Measurements from ENCODE around the gene TM7SF2.

TM7SF2 gene

DNA sequence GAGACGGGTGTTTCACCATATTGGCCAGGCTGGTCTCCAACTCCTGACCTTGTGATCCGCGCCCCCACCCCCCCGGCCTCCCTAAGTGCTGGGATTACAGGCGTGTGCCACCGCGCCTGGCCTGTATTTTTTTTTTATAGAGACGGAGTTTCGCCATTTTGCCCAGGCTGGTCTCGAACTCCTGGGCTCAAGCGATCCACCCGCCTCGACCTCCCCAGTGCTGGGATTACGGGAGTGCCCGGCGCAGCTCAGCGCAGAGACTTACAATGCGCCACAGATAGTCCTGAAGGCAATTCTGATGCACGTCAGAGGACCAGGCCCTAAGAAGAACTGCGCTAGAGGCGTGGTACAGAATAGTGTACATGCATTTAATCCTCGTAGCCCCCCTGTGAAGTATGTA lies 16.2 kb upstream of the TM7SF2 start:
- DNase-seq, result no peak

DNA sequence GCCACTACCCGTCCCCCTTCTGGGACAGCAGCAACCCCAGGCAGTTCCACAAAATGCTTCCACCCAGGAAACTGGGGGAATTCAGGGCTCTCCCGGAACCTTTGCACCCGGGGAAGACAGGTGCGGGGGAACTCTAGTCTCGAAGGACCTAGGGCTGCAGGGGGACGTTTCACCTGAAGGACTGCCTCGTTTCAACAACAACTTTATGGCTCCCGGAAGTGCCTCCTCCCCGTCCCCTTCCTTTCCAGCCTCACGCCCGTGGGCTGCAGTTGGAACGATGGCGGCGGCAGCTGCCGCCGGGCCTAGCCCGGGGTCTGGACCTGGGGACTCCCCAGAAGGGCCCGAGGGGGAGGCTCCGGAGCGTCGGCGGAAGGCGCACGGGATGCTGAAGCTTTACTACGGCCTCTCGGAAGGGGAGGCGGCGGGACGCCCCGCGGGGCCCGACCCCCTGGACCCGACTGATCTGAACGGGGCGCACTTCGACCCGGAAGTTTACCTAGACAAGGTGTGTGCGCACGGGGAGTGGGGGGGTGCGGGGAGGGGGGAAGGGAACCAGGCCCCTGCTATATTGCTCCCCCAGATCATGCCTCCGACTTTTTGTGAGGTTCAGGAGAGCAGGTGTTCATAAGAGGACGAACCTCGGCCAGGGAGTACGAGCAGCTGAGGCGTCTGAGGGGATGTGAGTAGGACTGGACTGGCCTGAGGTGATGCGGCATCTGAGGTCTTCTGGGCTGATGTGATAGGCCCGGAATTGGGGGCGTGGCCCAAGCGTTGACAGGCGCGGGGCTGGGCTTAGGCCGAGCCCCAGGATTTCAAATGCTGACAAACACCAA lies 15.5 kb upstream of the TM7SF2 start, which contains the start of gene VPS51:
VPS51 (plus strand) TSS at position 241 of the 833 bp plus-strand sequence; CDS start at position 278, 37 bp downstream.
- DNase-seq, result peak; percentile 98

DNA sequence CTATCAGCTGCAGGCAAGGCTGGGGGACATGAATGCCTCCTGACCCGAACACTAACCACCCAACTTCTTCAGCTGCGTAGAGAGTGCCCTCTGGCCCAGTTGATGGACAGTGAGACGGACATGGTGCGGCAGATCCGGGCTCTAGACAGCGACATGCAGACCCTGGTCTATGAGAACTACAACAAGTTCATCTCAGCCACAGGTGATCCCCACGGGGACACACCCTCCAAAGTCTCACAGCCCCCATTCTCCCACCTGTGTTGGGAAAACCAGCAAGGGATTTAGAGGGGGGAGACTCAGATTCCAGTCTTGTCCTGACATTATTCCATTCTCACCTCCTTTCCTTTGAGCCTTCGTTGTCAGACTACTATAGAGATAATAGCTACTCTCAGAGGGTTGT lies 14.7 kb upstream of the TM7SF2 start:
- DNase-seq, result no peak

DNA sequence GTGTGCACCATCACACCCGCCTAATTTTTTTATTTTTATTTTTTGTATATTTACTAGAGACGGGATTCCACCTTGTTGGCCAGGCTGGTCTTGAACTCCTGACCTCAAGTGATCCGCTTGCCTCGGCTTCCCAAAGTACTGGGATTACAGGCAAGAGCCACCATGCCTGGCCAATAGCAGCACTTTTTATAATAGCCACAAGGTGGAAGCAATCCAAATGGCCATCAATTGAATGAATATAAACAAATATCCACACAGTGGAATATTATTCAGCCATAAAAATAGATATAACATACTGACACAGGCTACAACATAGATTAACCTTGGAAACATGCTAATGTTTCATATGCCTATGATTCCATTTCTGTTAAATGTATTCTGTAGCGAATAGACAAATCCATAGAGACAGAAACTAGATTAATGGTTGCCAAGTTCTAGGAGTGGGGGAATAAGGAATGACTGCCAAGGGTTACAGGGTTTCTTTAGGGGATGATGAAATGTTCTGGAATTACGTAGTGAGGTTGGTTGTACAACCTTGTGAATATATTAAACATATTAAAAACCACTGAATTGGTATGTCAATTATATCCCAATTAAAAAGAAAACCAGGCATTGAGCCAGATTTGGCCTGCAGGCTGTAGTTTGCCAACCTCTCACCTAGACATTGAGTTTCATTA lies 10.9 kb upstream of the TM7SF2 start:
- DNase-seq, result peak; percentile 20

DNA sequence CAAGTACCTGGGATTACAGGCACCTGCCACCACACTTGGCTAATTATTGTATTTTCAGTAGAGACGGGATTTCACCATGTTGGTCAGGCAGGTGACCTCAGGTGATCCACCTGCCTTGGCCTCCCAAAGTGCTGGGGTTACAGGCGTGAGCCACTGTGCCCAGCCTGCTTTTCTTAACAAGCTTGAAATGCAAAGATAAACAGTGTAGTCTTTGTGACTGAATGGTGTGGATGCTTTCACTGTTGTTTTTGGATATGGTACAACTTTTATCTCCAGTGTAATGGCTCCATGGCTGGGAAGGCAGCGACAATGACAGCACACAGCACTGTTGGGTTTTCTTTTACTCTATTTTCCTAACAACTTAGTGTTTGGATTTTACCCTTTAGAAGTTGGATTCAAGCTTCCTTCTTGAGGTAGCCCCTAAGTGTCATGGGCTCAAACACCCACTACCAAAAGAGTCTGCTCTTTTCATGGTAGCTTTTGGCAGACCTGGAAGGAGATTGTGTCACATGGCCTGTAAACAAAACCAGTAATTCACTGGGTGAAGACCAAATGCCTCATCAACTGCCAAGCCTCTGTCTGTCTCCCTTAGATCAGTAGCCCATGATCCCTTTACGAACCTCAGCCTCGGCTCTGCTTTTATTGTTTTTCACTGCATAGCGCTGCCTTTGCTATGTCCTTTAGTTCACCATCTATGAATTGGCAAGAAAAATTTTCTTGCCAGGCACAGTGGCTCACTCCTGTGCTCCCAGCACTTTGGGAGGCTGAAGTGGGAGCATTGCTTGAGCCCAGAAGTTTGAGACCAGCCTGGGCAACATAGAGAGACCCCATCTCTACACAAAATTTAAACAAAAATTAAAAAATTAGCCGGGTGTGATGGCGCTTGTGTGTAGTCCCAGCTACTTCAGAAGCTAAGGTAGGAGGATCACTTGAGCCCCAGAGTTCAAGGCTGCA lies 9.3 kb upstream of the TM7SF2 start:
- no peak for DNase-seq

DNA sequence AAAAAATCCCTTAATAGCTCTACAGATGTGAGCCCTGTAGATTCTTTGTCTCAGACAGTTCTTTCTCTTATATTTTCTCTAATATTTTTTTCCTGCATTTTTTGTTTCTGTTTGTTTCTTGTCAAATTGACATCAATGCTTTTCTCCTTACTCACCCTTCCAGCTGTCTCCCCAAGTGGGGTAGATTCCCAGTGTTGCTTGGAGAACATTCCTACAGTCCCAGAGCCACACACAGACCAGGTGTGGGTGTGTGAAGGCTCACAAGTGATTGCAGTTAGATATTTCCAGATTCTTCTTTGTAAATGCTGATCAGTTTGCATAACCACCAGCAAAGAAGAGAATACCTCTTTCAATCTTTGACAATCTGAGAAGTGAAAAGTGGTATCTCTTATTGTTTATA lies 8.2 kb upstream of the TM7SF2 start:
- no peak for DNase-seq

DNA sequence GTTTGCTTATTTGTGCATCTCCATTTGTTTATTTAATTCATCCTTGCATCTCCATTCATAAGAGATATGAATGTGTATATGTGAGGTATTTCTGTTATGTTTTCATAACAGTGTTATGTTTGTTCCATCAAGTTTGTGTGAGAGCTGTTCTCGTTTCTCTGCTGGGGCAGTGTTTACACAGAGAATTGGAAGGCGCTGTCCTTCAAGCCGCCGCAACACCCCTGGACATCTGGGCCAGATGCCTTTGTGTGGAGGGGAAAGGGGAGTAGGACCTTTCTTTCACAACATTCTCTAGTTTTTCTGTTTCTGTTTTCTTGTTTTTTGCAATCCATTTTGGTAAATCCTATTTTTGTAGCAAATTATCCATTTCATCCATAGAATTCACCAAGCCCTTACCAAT lies 7.0 kb upstream of the TM7SF2 start:
- DNase-seq, result no peak

DNA sequence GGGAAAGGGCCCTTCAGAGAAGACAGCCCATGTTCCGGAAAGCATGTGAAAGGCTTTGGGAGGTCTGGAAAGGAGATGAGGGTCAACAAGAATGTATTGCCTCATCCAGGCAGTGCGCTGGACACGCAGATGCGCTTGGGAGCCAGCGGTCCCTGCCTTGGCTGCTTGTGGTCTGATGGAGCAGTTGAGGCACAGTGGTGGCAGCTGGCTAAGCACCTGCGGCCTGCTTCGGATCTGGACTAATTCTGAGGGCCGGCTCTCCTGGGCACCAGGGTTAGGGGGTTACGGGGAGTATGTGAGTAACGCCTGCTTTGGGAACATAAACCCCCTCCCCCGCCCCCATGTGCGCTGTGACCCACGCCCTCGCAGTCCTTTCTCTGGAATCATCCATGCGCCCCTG lies 4.6 kb upstream of the TM7SF2 start:
- DNase-seq, result no peak

DNA sequence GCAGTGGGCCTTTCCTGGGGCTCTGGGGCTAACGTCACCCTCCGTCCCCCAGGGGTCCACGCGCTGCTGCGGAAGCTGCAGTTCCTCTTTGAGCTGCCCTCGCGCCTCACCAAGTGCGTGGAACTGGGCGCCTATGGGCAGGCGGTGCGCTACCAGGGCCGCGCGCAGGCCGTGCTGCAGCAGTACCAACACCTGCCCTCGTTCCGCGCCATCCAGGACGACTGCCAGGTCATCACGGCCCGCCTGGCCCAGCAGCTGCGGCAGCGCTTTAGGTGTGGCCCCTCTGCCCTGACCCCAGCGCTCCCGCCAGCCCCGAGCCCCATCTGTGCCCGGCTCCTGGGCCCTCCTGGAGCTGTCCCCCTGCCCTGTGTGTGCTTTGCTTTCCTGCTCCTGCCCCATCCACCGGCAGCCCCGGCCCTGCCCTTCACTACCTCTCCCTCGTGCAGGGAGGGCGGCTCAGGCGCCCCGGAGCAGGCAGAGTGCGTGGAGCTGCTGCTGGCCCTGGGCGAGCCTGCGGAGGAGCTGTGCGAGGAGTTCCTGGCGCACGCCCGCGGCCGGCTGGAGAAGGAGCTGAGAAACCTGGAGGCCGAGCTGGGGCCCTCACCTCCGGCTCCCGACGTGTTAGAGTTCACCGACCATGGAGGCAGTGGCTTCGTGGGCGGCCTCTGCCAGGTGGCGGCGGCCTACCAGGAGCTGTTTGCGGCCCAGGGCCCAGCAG lies 3.8 kb upstream of the TM7SF2 start:
- no peak for DNase-seq

DNA sequence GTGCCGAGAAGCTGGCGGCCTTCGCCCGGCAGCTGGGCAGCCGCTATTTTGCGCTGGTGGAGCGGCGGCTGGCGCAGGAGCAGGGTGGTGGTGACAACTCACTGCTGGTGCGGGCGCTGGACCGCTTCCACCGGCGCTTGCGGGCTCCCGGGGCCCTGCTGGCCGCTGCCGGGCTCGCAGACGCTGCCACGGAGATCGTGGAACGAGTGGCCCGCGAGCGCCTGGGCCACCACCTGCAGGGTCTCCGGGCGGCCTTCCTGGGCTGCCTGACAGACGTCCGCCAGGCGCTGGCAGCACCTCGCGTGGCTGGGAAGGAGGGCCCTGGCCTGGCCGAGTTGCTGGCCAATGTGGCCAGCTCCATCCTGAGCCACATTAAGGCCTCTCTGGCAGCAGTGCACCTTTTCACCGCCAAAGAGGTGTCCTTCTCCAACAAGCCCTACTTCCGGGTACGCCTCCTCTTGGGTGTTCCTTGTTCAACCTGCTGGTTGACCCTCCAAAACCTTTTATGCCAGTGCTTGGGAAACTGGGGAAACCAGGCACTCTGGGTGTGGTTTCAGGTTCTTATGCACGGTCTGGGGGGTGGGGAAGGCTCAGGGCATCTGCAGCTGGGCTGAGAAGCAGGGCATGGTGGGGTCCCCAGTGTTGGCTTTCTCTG lies 3.1 kb upstream of the TM7SF2 start:
- DNase-seq, result no peak

DNA sequence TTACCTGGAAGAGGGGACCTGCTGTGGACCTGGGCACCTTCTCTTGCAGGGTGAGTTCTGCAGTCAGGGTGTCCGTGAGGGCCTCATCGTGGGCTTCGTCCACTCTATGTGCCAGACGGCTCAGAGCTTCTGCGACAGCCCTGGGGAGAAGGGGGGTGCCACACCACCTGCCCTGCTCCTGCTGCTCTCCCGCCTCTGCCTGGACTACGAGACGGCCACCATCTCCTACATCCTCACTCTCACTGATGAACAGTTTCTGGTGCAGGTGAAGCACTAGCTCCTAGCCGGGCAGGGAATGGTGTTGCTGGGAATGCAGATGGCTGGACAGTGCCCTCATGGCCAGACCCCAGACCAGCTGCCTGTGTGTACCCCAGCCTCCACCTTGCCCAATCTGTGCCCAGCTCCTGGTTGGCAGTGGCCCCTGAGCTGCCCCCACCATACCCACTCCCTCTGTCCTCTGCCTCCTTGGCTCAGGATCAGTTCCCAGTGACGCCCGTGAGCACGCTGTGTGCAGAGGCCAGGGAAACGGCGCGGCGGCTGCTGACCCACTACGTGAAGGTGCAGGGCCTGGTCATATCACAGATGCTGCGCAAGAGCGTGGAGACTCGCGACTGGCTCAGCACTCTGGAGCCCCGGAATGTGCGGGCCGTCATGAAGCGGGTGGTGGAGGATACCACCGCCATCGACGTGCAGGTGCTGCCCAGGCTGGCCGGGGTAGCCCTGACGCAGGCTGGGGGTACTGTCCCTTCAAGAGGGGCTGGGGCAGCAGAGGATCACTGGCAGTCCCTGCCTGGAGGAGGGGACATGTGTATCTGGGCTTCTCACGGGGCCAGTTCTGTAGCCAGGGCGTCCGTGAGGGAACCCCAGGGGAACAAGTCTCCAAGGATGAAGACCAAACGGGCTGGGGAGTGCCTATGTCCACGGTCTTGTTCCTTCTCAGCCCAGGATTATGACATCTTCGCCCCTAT lies 2.2 kb upstream of the TM7SF2 start:
- no peak for DNase-seq

DNA sequence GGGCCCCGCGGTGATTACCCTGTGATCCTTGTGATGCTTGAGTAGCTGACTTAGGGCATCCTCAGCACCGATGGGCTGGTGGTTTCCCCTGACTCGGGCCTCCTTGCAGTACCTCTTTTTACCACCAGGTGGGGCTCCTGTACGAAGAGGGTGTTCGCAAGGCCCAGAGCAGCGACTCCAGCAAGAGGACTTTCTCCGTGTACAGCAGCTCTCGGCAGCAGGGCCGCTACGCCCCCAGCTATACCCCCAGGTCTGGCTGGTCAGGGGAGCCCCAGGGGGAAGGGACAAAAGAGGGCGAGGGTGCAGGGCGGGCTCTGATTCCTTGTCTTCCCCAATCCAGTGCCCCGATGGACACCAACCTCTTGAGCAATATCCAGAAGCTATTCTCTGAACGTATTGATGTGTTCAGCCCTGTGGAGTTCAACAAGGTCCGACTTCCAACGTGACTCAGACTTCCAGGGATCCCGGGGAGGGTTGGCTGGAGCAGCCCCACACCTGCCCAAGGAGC lies 1.3 kb upstream of the TM7SF2 start:
- DNase-seq, result peak; percentile 93

DNA sequence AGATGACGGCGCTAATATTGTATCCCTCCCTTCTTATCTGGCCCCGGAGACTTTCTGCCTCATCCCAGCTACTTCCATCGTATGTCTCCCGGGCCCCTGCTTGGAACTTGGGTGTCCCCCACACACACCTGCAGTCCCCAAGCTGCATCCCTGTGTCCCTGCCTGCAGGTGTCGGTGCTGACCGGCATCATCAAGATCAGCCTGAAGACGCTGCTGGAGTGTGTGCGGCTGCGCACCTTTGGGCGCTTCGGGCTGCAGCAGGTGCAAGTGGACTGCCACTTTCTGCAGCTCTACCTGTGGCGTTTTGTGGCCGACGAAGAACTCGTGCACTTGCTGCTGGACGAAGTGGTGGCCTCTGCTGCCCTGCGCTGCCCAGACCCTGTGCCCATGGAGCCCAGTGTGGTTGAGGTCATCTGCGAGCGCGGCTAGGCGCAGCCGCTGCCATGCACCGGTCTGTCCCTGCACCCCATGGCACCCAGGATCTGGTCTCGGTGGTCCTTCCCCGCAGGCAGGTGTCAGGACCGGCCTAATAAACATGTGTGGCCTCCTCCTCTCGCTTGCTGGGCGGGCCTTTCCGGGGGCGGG lies 421 bp upstream of the TM7SF2 start:
- DNase-seq, result no peak

DNA sequence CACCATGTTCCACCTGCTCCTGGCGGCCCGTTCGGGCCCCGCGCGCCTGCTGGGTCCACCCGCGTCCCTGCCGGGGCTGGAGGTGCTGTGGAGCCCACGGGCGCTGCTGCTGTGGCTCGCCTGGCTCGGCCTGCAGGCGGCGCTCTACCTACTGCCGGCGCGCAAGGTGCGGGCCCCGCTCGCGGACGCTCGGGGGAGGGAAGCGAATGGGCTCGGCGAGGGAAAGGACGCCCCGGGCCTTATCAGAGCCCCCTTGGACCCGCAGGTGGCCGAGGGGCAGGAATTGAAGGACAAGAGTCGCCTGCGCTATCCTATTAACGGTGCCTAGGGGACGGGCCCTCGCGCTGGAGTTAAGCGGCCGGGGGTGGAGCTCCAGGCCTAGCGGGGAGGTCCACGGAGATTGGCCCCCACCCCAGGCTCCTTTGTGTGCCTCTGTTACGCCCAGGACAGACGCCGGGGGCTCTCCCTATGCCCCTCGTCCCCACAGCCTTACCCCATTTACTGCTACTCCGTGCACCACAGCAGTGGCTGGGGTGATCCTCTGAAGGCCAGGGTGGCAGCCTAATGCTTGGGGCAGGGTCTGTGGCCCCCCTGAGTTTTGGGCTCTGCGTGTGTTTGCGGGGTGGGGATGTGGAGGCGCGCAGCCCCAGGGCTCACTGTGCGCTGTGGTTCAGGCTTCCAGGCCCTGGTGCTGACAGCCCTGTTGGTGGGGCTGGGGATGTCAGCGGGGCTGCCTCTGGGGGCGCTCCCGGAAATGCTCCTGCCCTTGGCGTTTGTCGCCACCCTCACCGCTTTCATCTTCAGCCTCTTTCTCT lies 1.1 kb downstream of the TM7SF2 start:
- DNase-seq, result peak; percentile 79

DNA sequence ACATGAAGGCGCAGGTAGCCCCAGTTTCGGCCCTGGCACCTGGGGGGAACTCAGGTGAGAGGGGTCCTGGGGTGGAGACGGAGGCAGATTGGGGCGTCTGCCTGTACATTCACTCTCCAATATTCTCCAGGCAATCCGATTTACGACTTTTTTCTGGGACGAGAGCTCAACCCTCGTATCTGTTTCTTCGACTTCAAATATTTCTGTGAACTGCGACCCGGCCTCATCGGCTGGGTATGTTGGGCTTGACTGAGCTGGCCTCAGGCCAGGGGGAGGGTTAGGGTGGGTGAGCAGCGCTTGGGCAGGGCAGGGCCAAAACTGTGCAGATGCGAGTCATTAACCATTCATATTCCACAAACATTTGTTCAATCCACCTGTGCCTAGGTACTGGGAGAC lies 1.7 kb downstream of the TM7SF2 start:
- peak; percentile 66 for DNase-seq

DNA sequence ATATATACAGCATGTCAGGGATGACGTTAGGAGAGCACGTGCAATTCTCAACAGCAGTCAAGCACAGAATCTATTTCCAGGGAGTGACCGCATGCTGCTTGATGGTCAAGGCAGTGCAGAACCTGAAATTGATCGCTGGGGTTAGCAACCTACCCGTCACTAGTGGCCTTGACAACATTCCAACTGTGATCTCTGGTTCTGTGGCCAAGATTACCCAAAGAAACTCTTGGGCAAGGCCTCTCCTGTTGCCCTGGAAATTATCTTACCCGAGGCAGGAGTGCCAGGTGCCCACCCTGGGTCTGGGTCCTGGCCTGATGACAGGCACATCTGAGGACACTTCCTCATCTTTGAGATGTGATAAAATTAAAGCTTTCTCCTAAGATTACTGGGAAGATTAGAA lies 2.2 kb downstream of the TM7SF2 start:
- DNase-seq, result peak; percentile 78

DNA sequence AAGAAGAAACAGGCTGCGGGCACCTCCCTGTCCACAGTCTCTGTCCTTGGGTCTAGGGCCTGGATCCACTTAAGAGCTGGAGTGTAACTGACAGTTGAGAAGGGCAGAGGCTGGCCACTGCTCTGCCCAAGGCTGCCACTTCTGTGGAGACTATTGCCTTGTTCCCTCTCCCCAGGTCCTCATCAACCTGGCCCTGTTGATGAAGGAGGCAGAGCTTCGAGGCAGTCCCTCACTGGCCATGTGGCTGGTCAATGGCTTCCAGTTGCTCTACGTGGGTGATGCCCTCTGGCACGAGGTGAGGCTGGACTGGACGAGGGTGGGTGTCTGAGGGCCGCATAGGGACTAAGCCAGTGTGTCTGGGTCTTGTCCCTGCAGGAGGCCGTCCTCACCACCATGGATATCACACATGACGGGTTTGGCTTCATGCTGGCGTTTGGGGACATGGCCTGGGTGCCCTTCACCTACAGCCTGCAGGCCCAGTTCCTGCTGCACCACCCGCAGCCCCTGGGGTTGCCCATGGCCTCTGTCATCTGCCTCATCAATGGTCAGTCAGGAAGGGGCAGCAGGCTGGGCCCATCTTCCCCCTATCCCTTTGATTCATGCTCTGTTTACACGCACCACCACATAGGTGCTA lies 3.0 kb downstream of the TM7SF2 start:
- peak; percentile 13 for DNase-seq

DNA sequence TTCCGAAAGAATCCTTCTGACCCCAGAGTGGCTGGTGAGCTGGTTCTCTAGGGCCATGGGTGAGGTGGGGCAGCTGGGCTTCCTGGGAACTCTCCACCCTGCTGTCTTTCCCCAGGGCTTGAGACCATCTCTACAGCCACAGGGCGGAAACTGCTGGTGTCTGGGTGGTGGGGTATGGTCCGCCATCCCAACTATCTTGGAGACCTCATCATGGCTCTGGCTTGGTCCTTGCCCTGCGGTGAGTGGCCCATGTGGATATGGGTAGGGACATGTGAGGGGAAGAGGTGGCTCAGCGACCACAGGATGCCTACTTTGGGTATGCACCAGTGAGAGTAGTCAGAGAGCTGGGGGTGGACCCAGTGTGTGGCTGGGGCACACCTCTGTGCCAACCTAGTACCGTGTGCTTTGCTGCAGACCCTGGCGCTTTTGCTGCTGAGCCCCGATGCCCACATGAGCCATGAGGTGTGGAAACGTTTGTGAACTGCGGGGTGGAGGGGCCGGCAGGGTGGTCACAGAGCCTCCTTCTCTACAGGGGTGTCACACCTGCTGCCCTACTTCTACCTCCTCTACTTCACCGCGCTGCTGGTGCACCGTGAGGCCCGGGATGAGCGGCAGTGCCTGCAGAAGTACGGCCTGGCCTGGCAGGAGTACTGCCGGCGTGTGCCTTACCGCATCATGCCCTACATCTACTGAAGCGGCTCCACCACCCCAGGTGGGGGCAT lies 3.9 kb downstream of the TM7SF2 start:
- peak; percentile 14 for DNase-seq

All from hematopoietic multipotent progenitor cell treated with erythropoietin and hydrocortisone succinate and interleukin-3 and kit ligand, for 6 days (in vitro differentiated cells).